Ascending aorta (tissue), 2 donors: ENCODE results near the gene CPNE4. TPM values are rescaled to one million over a fixed set of nuclear protein-coding genes. Genes with fewer than 3 reads are reported as not detected.

Experiments used
- DNase-seq, 2 donors: peaks; one replicate each; pipeline ENCODE4 v3.0.0-alpha.2; 2019; ENCODE audit warnings: low spot score in 2 of 2
- H3K27ac ChIP-seq, 2 donors: fragments of 200-600 bp; sonication (generic); one replicate each; pipeline ENCODE4 v1.5.1; 2016 to 2017; ENCODE audit warnings: mild to moderate bottlenecking in 1 of 2
- H3K27me3 ChIP-seq: fragments of 200-600 bp; sonication (generic); one replicate; pipeline ENCODE4 v1.5.1; 2017
- H3K36me3 ChIP-seq, 2 donors: fragments of 200-600 bp; sonication (generic); one replicate each; pipeline ENCODE4 v1.5.1; 2016
- H3K4me1 ChIP-seq, 2 donors: fragments of 200-600 bp; sonication (generic); one replicate each; pipeline ENCODE4 v1.5.1; 2016 to 2017; ENCODE audit warnings: mild to moderate bottlenecking in 1 of 2
- H3K4me3 ChIP-seq, 2 donors: fragments of 200-600 bp; sonication (generic); one replicate each; pipeline ENCODE4 v1.5.1; 2016 to 2017; ENCODE audit warnings: mild to moderate bottlenecking in 1 of 2
- H3K9me3 ChIP-seq, 2 donors: fragments of 200-600 bp; sonication (generic); one replicate each; pipeline ENCODE4 v1.5.1; 2016
- intact Hi-C: fragments of 100-400 bp; cut with DNase I; formaldehyde crosslinking; loops from one replicate; pipeline ENCODE4 v1.15.1; 2023
- total RNA-seq: library from RNA; depleted of rRNA; stranded (reverse); fragments of >200 nt; gene quantifications from one replicate; pipeline ENCODE4 v1.1.0, GENCODE V29; 2016
- TF ChIP-seq, protein P1 (sequence below), 3 experiments: fragments of 200-600 bp in 2 of 3; fragments of 450-650 bp in 1 of 3; sonication (generic) in 2 of 3; IDR thresholded peaks; one replicate each; pipeline ENCODE4 v1.5.1; 2016 to 2019; ENCODE audit warnings: antibody characterized with exemption in 3 of 3, mild to moderate bottlenecking in 1 of 3, moderate library complexity in 1 of 3

Gene CPNE4
- total RNA-seq, 1 donor from 2014 or later: not detected

DNA sequence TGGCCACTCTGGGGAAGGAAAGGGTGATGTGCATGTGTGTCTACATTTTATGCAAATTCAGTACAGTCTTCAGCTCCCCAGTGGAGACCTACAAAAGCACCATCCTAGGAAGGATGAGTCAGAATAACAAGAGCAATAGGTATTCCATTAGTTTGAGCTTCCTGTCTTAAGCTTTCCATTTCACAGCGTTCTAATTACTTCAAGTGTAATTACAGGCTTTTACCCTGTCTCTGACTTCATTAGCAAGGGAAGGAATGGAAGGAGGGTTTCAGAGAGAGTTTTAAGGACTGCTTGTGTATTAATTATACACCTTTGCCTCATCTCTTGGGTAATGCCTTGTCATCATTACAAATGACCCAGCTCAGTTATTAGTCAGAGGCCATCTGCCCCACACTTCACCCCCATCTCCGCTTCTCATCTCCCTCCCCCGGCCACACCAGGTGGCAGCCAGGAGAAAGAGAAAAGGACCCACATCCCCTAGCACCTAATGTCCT lies 329.2 kb downstream of the CPNE4 start:
- no peak overlapping the region for H3K27ac ChIP-seq
- H3K9me3 ChIP-seq: no peaks in the 10 kb centered on the region
- no peak for DNase-seq
- intact Hi-C loops: no loop called here
- H3K4me1 ChIP-seq: no peaks in the 10 kb centered on the region
- H3K27me3 ChIP-seq: no peaks in the 10 kb centered on the region
- no peak overlapping the region for H3K4me3 ChIP-seq
- no peaks in the 10 kb centered on the region for H3K36me3 ChIP-seq
- TF ChIP-seq, protein P1, sequence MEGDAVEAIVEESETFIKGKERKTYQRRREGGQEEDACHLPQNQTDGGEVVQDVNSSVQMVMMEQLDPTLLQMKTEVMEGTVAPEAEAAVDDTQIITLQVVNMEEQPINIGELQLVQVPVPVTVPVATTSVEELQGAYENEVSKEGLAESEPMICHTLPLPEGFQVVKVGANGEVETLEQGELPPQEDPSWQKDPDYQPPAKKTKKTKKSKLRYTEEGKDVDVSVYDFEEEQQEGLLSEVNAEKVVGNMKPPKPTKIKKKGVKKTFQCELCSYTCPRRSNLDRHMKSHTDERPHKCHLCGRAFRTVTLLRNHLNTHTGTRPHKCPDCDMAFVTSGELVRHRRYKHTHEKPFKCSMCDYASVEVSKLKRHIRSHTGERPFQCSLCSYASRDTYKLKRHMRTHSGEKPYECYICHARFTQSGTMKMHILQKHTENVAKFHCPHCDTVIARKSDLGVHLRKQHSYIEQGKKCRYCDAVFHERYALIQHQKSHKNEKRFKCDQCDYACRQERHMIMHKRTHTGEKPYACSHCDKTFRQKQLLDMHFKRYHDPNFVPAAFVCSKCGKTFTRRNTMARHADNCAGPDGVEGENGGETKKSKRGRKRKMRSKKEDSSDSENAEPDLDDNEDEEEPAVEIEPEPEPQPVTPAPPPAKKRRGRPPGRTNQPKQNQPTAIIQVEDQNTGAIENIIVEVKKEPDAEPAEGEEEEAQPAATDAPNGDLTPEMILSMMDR (IDR thresholded peaks at IDR 0.05): no peak

GRCh38 chr3:131705099-131705498 lies 329.7 kb downstream of the CPNE4 start:
- H3K27me3 ChIP-seq: no peaks in the 10 kb centered on the region
- no peaks in the 10 kb centered on the region for H3K4me1 ChIP-seq
- H3K9me3 ChIP-seq: no peaks in the 10 kb centered on the region
- H3K4me3 ChIP-seq: no peak overlapping the region
- H3K36me3 ChIP-seq: no peaks in the 10 kb centered on the region
- intact Hi-C loops: no loop called here
- TF ChIP-seq, protein P1 (IDR thresholded peaks at IDR 0.05): no peak
- H3K27ac ChIP-seq: no peak overlapping the region
- no peak for DNase-seq

GRCh38 chr3:131704098-131704497 lies 330.7 kb downstream of the CPNE4 start:
- Histone ChIP-seq H3K27me3 (no peaks in the 10 kb centered on the region), H3K36me3 (no peaks in the 10 kb centered on the region), H3K4me1 (no peaks in the 10 kb centered on the region), H3K9me3 (no peaks in the 10 kb centered on the region), H3K4me3 (no peak overlapping the region), H3K27ac (no peak overlapping the region)
- intact Hi-C loops: no loop called here
- TF ChIP-seq, protein P1 (IDR thresholded peaks at IDR 0.05): no peak
- DNase-seq: no peak

GRCh38 chr3:131702146-131702545 lies 332.7 kb downstream of the CPNE4 start:
- intact Hi-C loops: no loop called here
- TF ChIP-seq, protein P1 (IDR thresholded peaks at IDR 0.05): no peak

DNA sequence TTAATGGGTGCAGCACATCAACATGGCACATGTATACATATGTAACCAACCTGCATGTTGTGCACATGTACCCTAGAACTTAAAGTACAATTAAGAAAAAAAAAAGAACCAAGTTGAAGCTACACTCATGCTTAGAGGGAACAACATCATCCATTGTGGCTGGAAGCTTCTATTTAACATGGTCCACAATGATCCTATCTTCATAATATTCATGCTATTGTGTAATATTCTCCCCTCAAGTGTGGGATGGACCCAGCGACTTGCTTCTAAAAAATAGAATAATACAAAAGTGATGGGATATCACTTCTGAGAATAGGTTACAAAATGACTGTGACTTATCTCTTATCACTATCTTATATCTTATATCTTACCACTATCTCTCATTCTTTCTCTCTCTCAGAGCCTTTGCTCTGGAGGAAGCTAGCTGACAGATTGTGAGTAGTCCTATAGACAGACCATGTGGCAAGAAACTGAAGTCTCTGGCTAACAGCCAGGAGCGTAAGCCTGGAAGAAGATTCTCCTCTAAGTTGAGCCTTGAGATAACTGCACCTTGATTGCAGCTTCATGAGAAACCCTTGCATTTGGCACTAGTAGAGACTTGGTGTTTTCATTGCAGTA lies 333.6 kb downstream of the CPNE4 start:
- intact Hi-C loops: no loop called here
- no peaks in the 10 kb centered on the region for H3K27me3 ChIP-seq
- TF ChIP-seq, protein P1 (IDR thresholded peaks at IDR 0.05): no peak
- DNase-seq: no peak
- no peaks in the 10 kb centered on the region for H3K9me3 ChIP-seq
- no peak overlapping the region for H3K27ac ChIP-seq
- no peaks in the 10 kb centered on the region for H3K4me1 ChIP-seq
- H3K36me3 ChIP-seq: no peaks in the 10 kb centered on the region
- no peak overlapping the region for H3K4me3 ChIP-seq

More at GRCh38 chr3:131702146-131702545, 332.7 kb downstream of the CPNE4 start:
- no peak overlapping the region for H3K27ac ChIP-seq
- DNase-seq: no peak
- no peaks in the 10 kb centered on the region for H3K36me3 ChIP-seq
- no peaks in the 10 kb centered on the region for H3K9me3 ChIP-seq
- H3K27me3 ChIP-seq: no peaks in the 10 kb centered on the region
- no peaks in the 10 kb centered on the region for H3K4me1 ChIP-seq
- no peak overlapping the region for H3K4me3 ChIP-seq
